ENCODE data around the gene GLP1R. TPM values are rescaled to one million over a fixed set of nuclear protein-coding genes. Genes with fewer than 3 reads are reported as not detected.

The GLP1R gene
- polyA plus RNA-seq, 1 donor (not counting 4 experiments of a cell fraction or from before 2014, with no cell fraction given), result not detected

GRCh38 chr6:39026175-39026574 is 22.4 kb upstream of the GLP1R start:
- no peaks in the 10 kb centered on the region for H3K9me1 ChIP-seq (ENCODE audit: control insufficient read depth, extremely low read depth, insufficient read depth, low read length)
- H3K79me2 ChIP-seq (ENCODE audit: control insufficient read depth, insufficient read depth, low read length), result no peaks in the 10 kb centered on the region
- H3K4me2 ChIP-seq (ENCODE audit: control insufficient read depth, extremely low read depth, insufficient read depth, low read depth, low read length), result no peak overlapping the region
- no peaks in the 10 kb centered on the region for H3K4me1 ChIP-seq (ENCODE audit: control insufficient read depth, extremely low read depth, insufficient read depth, low read length)
- H2AFZ ChIP-seq (ENCODE audit: control insufficient read depth, low read length), result no peak overlapping the region
- no peaks in the 10 kb centered on the region for H3K36me3 ChIP-seq (ENCODE audit: control insufficient read depth in 2 of 2, extremely low read depth in 1 of 2, insufficient read depth in 2 of 2, low read length in 2 of 2)
- no peak overlapping the region for H3K4me3 ChIP-seq (ENCODE audit: control insufficient read depth in 2 of 3, extremely low read depth in 1 of 3, insufficient read depth in 2 of 3, low read depth in 1 of 3, low read length in 3 of 3)
- H4K20me1 ChIP-seq (ENCODE audit: control insufficient read depth, extremely low read depth, insufficient read depth, low read length), result no peaks in the 10 kb centered on the region
- no peaks in the 10 kb centered on the region for H3K9me3 ChIP-seq (ENCODE audit: control insufficient read depth, low read depth, low read length)
- FAIRE-seq (no peak), DNase-seq (ENCODE audit: low read depth, low spot score) (no peak)
- dilution Hi-C loops (cut with MboI; ENCODE audit: extremely low pct_ligation_motif_present, low sequenced_read_pairs), result no loop called here
- TF ChIP-seq EZH2 (IDR thresholded peaks at IDR 0.05; ENCODE audit: low read length), result no peak
- no peak for TF ChIP-seq CTCF (optimal IDR thresholded peaks at IDR 0.05 in 1 of 3, IDR thresholded peaks at IDR 0.05 in 1 of 3, conservative IDR thresholded peaks at IDR 0.05 in 1 of 3; ENCODE audit: extremely low read depth in 1 of 3, insufficient read depth in 2 of 3, low read length in 3 of 3)
- peaks cover 5% of the 10 kb centered on the region for H3K27me3 ChIP-seq (ENCODE audit: control insufficient read depth, extremely low read depth, insufficient read depth, low read length)
- H3K27ac ChIP-seq (ENCODE audit: control insufficient read depth, insufficient read depth, low read length), result no peak overlapping the region
- H3K9ac ChIP-seq (ENCODE audit: control insufficient read depth, extremely low read depth, insufficient read depth, low read length), result no peak overlapping the region

- Histone ChIP-seq H3K4me3 (ENCODE audit: control insufficient read depth in 2 of 3, extremely low read depth in 1 of 3, insufficient read depth in 2 of 3, low read depth in 1 of 3, low read length in 3 of 3) (no peak overlapping the region), H2AFZ (ENCODE audit: control insufficient read depth, low read length) (no peak overlapping the region), H3K9ac (ENCODE audit: control insufficient read depth, extremely low read depth, insufficient read depth, low read length) (no peak overlapping the region), H3K9me1 (ENCODE audit: control insufficient read depth, extremely low read depth, insufficient read depth, low read length) (no peaks in the 10 kb centered on the region), H3K27me3 (ENCODE audit: control insufficient read depth, extremely low read depth, insufficient read depth, low read length) (peaks cover 9% of the 10 kb centered on the region), H4K20me1 (ENCODE audit: control insufficient read depth, extremely low read depth, insufficient read depth, low read length) (no peaks in the 10 kb centered on the region), H3K4me2 (ENCODE audit: control insufficient read depth, extremely low read depth, insufficient read depth, low read depth, low read length) (no peak overlapping the region), H3K9me3 (ENCODE audit: control insufficient read depth, low read depth, low read length) (no peaks in the 10 kb centered on the region), H3K4me1 (ENCODE audit: control insufficient read depth, extremely low read depth, insufficient read depth, low read length) (no peaks in the 10 kb centered on the region), H3K27ac (ENCODE audit: control insufficient read depth, insufficient read depth, low read length) (no peak overlapping the region), H3K79me2 (ENCODE audit: control insufficient read depth, insufficient read depth, low read length) (no peaks in the 10 kb centered on the region), H3K36me3 (ENCODE audit: control insufficient read depth in 2 of 2, extremely low read depth in 1 of 2, insufficient read depth in 2 of 2, low read length in 2 of 2) (no peaks in the 10 kb centered on the region)
- dilution Hi-C loops (cut with MboI; ENCODE audit: extremely low pct_ligation_motif_present, low sequenced_read_pairs), result no loop called here
- no peak for DNase-seq (ENCODE audit: low read depth, low spot score)
- TF ChIP-seq CTCF (optimal IDR thresholded peaks at IDR 0.05 in 1 of 3, IDR thresholded peaks at IDR 0.05 in 1 of 3, conservative IDR thresholded peaks at IDR 0.05 in 1 of 3; ENCODE audit: extremely low read depth in 1 of 3, insufficient read depth in 2 of 3, low read length in 3 of 3), result peak; percentile 80 to 90 (median 87)
- TF ChIP-seq EZH2 (IDR thresholded peaks at IDR 0.05; ENCODE audit: low read length), result no peak
- no peak for FAIRE-seq
Measured at GRCh38 chr6:39029156-39030011, 19.2 kb upstream of the GLP1R start.

All from keratinocyte (primary cell).